NCI-H82 treated with DMSO at 0.1 percent for 48 hours (cell line): ENCODE data around the gene URB2.
"Not testable (repeated sequence)": the region's sequence is repeated elsewhere in the genome, so short reads cannot be mapped to it uniquely, and the experiment has no call there.

Source experiments
- DNase-seq: peaks from one replicate; lab custom pipeline; 2025; ENCODE audit not compliant: unreplicated experiment; lab: John Stamatoyannopoulos, UW

The URB2 gene

GRCh38 chr1:229625915-229626831 lies at the start of gene URB2, which contains the start of gene TAF5L:
Gene URB2 (plus strand): TSS chr1:229626247. CDS start chr1:229627634, 1,387 bp downstream.
Gene TAF5L (minus strand): TSS chr1:229626122. CDS start chr1:229614482, 11,640 bp downstream.
- peak; percentile 72 for DNase-seq

- DNase-seq, result no peak
These were observed 47.6 kb upstream of the URB2 start for GRCh38 chr1:229578168-229579058.

GRCh38 chr1:229579059-229579673 lies 46.9 kb upstream of the URB2 start:
- DNase-seq, result no peak

- no peak for DNase-seq
These were observed 44.6 kb upstream of the URB2 start for GRCh38 chr1:229581485-229581884.

- DNase-seq, result no peak
These were observed 43.9 kb upstream of the URB2 start for GRCh38 chr1:229582011-229582694.

- no peak for DNase-seq
These were observed 43.3 kb upstream of the URB2 start for GRCh38 chr1:229582715-229583114.

GRCh38 chr1:229585338-229585737 lies 40.7 kb upstream of the URB2 start:
- DNase-seq, result no peak

- DNase-seq, result peak; percentile 46
These were observed 35.9 kb upstream of the URB2 start for GRCh38 chr1:229590119-229590518.

- DNase-seq, result no peak
These were observed 32.2 kb upstream of the URB2 start for GRCh38 chr1:229593800-229594199.

GRCh38 chr1:229594227-229595008 lies 31.6 kb upstream of the URB2 start:
- no peak for DNase-seq

GRCh38 chr1:229595876-229596275 lies 30.2 kb upstream of the URB2 start:
- not testable (repeated sequence) for DNase-seq

GRCh38 chr1:229596925-229597699 lies 28.9 kb upstream of the URB2 start:
- DNase-seq, result no peak

- DNase-seq, result no peak
These were observed 28.2 kb upstream of the URB2 start for GRCh38 chr1:229597877-229598276.

GRCh38 chr1:229599218-229599954 lies 26.7 kb upstream of the URB2 start:
- no peak for DNase-seq

GRCh38 chr1:229600229-229600628 lies 25.8 kb upstream of the URB2 start:
- DNase-seq, result no peak

- no peak for DNase-seq
These were observed 22.6 kb upstream of the URB2 start for GRCh38 chr1:229603371-229604005.

- DNase-seq, result no peak
These were observed 18.7 kb upstream of the URB2 start for GRCh38 chr1:229607370-229607769.

GRCh38 chr1:229608590-229608989 lies 17.5 kb upstream of the URB2 start:
- DNase-seq, result no peak
